Activated naive CD4-positive, alpha-beta T cell treated with Interleukin-2 at 50 U/mL for 16 hours (primary cell): ENCODE results near the gene SSBP3.
A peak's percentile ranks its signal among the peaks of the same experiment; 100 is the strongest.

Experiments used
- DNase-seq: peaks from one replicate; pipeline ENCODE4 v3.0.0-alpha.2; 2020

SSBP3 gene

DNA sequence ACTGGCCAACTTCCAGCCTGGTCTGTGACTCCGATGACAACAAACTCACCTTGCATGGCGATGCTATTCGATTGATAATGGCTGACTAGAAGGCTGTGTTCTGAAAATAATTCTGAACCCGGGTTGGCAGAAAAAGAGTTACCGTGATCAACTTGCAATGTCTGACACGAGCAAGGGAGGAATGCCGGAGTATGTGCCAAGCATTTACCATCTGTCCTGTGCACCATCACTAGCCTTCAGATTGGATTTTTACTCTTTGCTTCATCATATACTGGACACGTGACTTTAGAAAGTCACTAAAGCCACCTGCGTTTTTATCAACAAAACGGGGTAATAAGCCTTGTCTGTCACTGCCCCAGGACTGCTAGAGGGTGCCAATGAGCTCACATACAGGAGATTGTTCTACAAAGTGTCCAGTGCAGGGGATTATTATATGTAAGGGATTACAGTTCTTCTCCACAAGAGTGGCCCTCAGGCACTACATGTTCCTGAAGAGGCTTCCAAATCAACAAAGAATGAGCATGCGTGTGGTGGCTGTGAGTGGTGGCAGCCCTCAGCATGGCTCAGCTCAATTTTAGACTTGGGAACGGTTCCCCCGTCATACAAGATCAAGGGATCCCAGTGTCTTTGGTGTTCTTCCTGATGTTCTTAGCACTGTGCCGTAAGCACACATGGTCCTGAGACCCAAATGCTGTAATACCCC, 35.8 kb downstream of the SSBP3 start:
- DNase-seq, result no peak

- DNase-seq, result no peak
Measured at GRCh38 chr1:54367613-54368012, 38.6 kb downstream of the SSBP3 start.

- DNase-seq, result no peak
Measured at GRCh38 chr1:54365847-54366246, 40.3 kb downstream of the SSBP3 start.

- DNase-seq, result no peak
Measured at GRCh38 chr1:54365398-54365797, 40.8 kb downstream of the SSBP3 start.

GRCh38 chr1:54364995-54365394, 41.2 kb downstream of the SSBP3 start:
- no peak for DNase-seq

GRCh38 chr1:54364582-54364981, 41.6 kb downstream of the SSBP3 start:
- DNase-seq, result no peak

GRCh38 chr1:54363925-54364324, 42.3 kb downstream of the SSBP3 start:
- DNase-seq, result no peak

- no peak for DNase-seq
Measured at GRCh38 chr1:54362881-54363340, 43.3 kb downstream of the SSBP3 start.

- no peak for DNase-seq
Measured at GRCh38 chr1:54361342-54361741, 44.9 kb downstream of the SSBP3 start.

DNA sequence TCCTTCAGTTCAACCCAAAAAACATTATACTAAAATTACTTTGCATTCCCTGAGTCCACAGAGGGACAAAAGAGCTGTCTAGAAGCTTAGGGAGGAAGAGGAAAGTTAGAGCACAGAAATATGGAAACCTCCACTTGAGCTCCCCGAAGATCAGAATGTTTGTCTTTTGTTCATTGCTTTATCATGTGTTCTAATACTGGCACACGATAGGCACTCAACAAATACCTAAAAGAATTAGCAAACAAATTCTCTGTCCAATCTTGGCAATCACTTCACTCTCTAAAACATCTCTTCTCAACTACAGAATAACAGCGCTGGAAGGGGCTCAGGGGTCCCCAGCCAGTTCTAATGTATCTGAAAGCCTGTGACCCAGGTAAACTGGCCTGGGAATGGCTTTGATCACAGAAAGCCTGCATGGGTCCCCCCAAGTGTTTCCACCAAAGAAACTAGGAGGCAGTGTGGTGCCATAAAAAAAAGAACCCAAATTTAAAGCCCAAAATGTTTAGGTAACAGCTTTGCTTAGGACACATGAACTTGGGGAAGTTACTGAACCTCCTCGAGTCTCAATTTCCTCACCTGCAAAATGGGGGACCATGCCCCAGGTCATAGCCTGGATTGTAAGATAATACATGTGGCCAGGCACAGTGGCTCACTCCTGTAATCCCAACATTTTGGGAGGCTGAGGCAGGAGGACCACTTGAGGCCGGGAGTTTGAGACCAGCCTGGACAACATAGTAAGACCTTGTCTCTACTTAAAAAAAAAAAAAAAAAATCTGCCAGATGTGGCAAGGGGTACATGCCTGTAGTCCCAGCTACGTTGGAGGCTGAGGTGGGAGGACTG, 45.8 kb downstream of the SSBP3 start:
- no peak for DNase-seq

DNA sequence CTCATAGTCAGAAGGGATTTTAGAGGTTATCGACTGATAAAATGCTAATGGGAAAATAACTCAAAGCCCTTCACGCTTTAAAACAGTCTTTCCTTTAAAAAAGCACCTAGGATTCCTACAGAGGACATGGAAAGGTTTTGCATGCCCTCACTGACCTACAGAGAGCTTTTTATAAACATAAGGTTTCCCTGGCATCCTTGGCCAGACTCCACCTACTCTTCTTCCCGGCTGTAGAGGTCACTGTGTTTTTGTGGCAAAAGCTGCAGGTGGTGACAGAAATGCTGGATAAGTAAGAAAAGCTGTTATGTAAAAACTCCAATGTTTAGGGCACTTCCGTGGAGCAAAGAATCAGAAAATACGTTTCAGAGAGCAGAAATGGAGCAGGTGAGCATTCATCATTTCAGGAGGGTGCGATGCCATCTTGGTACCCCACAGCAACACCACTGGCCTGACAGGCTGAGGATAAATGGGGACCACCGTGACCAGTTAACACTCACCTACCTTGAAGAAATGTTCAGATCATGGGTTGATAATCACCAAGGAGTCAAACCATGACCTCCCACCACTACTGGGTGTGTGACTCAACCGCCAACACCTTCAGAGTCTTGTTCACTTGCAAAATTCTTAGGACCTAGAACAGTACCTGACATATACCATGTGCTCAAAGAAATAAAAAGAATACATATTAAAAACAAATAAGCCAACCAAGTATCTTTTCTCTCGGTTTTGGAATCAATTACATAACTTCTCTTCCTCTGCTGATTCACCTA, 46.6 kb downstream of the SSBP3 start:
- DNase-seq, result peak; percentile 19

DNA sequence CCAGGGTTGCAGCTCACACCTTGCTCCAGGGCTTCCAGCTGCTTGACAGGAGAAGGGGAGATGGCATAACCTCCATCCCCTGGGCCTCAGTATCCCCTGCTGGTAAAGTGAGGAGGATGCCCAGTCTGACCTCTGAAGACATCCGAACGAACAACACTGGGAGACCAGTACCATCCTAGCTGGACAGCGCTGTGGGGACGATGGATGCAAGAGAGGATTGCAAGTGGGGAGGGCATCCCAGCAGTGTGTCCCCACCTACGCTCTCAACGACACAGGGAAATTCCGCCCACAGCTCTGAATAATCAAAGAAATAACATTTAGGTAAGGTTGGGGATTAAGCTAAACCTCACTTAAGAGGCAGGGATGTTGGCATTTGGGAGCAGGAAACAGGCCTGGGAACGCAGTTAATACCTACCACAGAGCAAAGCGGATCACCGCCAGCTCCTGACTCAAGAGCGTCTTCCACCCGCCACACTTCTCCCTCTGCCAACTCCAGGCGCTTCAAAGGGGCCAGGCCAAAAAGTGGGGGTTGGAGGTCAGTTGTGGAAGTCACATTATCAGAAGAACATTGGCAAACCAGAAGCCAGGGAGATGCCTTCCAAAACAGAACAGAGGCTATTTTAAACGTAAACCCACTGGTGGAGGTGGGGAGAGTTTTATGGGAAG, 47.6 kb downstream of the SSBP3 start:
- DNase-seq, result no peak

- DNase-seq, result no peak
Measured at GRCh38 chr1:54357967-54358366, 48.2 kb downstream of the SSBP3 start.

DNA sequence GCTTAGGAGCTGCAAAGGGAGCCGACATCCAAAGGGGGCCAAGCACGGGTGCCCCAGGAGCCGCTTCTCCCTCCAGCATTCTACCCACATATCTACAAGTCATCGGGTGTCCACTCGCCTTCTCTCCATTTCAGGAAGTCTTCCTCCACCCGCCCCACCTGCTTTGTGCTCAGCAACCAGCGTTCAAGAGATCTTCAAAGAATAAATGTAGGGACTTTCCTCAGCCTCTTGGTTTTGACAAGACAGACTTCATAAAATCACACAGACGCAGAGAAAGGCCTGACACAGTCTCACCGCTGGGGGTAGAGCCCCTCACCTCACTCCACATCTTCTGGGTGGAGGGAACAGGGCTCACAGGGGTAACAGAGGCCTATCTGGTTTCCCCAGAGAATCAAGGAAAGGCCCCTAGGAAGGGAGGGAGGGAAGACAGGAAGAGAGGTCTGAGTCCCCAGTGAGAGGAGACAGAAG, 49.5 kb downstream of the SSBP3 start:
- DNase-seq, result peak; percentile 10

DNA sequence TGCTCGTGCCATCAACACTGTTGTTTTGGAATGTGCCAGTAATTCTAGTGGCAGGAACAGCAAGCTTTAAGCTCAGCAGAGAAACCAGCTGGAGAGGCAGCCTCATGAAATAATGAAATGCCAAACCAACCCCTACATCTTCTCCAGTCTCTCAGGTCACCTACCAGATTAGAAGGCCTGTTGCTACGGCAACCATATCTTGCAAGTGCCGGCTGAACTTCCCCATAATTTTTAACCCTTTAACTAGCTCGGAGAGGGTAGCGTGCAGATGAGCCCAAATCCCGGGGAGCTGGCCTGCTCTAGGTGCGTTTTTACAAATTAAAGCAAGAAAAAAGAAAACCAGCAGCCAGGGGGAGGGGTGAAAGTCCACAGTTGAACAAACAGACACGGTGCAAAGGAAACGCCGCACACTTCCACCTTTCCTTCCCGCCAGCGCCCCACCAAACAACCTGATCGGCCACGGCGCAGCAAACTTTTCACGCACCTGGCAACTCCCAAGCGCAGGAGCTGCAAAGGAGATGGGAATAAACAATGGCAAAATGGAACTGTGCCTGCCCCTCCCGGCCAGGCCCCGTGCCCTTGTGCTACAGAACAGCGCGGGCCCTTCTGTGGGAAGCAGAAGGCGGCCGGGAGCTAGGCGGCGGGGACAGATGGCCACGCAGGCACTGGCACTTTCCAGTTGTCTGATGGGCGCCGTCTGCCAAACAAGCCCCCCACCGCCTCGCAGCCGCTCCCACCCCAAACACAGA, 50.1 kb downstream of the SSBP3 start:
- no peak for DNase-seq

DNA sequence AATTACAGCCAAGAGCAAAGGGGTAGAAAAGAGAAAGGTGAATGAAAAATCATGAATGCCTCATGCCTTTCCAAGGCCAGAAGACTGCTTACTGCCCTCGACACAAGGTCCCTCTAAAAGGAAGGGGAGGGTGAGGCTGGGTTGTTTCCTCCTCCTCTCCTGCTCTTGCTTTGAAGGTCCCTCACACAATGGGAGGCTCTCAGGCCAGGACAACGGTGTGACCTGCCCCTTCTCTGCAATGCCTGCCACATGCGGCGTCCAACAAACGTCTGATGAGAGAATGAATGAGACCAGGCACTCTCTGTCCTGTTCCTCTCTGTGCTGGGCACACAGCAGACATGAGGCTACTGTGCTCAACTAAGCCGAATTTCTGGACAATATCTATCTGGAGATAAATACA, 51.3 kb downstream of the SSBP3 start:
- DNase-seq, result no peak

GRCh38 chr1:54353959-54354358, 52.2 kb downstream of the SSBP3 start:
- no peak for DNase-seq

DNA sequence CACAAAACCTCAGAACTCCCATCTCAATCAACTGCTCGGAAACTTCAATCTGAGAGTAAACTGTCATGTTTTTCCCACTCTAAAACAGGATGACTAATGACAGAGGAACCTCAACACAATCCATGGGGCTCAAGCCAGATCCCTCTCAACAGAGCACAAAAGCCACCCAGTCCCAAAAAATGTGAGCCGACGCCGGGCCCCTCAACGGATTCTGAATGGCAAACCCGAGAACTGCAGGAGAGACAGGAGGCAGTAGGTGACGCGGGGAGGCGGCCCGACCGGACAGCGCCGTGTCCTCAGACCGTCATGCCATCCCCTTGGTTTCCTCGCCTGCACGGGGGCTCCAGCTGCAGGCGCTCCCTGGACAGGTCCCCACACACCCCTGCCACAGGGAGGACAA, 53.4 kb downstream of the SSBP3 start:
- DNase-seq, result no peak

GRCh38 chr1:54350360-54350759, 55.8 kb downstream of the SSBP3 start:
- no peak for DNase-seq

DNA sequence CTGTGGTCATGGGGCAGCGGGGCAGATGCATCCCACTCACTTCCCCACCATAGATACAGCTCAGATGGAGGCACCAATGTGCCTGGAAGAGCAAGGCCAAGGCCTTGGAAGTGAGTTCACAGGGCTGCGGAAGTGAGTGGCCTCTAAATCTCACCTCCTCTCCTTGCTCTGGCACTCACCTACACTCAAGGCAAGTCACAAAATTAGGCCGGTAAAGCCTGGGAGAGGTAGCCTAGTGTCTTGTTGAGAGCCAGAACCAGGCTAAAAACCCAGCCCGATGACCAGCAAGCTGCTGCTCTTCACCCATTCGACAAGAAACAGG, 57.5 kb downstream of the SSBP3 start:
- no peak for DNase-seq

- no peak for DNase-seq
Measured at GRCh38 chr1:54347955-54348699, 58.1 kb downstream of the SSBP3 start.
